SU-DHL-6 (cell line): ENCODE results near the gene TMEM60.

Experiments used
- CTCF ChIP-seq: fragments of 200-600 bp; sonication (generic); IDR thresholded peaks from one replicate; pipeline ENCODE4 v1.5.1; 2017; ENCODE audit warnings: antibody characterized with exemption, mild to moderate bottlenecking, low read length, moderate library complexity; ENCODE audit not compliant: insufficient read depth, poor library complexity, severe bottlenecking
- EZH2phosphoT487 ChIP-seq: fragments of 200-600 bp; sonication (generic), shearing (Covaris generic); conservative IDR thresholded peaks from 2 replicates; pipeline ENCODE4 v1.6.1; 2018; ENCODE audit warnings: mild to moderate bottlenecking, antibody characterized with exemption, low read length, moderate library complexity, mixed read lengths

- TF ChIP-seq CTCF (no peak), EZH2phosphoT487 (no peak)
Measured at GRCh38 chr7:77839919-77840318, 41.7 kb upstream of the TMEM60 start.
